ENCODE results near the gene CRYGC. TPM values are rescaled to one million over a fixed set of nuclear protein-coding genes. Genes with fewer than 3 reads are reported as not detected.

Gene CRYGC
- total RNA-seq, 2 experiments from 2014 or later = not detected

- TF ChIP-seq CTCF (IDR thresholded peaks at IDR 0.05) = no peak
Measured at GRCh38 chr2:208146006-208146405, 16.4 kb upstream of the CRYGC start, which contains the start of gene CRYGB. Gene CRYGB, minus strand, starts transcription at chr2:208146158. Its CDS starts 38 bp downstream, at chr2:208146120.

GRCh38 chr2:208142925-208143799 lies 13.5 kb upstream of the CRYGC start:
- H3K9me3 ChIP-seq (ENCODE audit: control insufficient read depth in 1 of 2, insufficient read depth in 1 of 2, low read length in 2 of 2) = peaks cover 0 to 3% of the 10 kb centered on the region in 2 experiments
- no peaks in the 10 kb centered on the region for H3K36me3 ChIP-seq (ENCODE audit: insufficient read depth, low read length)
- Mint-ChIP-seq H3K9me3 (no peaks in the 10 kb centered on the region), H3K4me3 (no peak overlapping the region), H3K4me1 (ENCODE audit: low read depth) (no peaks in the 10 kb centered on the region), H3K36me3 (ENCODE audit: low read depth) (no peaks in the 10 kb centered on the region), H3K27me3 (no peaks in the 10 kb centered on the region), H3K27ac (no peak overlapping the region)
- DNase-seq = no peak
- no peaks in the 10 kb centered on the region for H3K27me3 ChIP-seq (ENCODE audit: control insufficient read depth in 1 of 2, insufficient read depth in 2 of 2, low read length in 2 of 2)
- no peak for TF ChIP-seq CTCF (IDR thresholded peaks at IDR 0.05)
- H3K4me1 ChIP-seq (ENCODE audit: insufficient read depth, low read length) = no peaks in the 10 kb centered on the region
- H3K27ac ChIP-seq (ENCODE audit: low read depth in 1 of 2, low read length in 2 of 2) = no peak overlapping the region
- POLR2A ChIA-PET = interaction anchor here (0.6 kb wide), 1 partner anchor 156 kb away, joined by 3 read pairs; no protein-coding TSS in a partner anchor
- ATAC-seq (ENCODE audit: poor library complexity) = no peak
- intact Hi-C loops (cut with DNase I, micrococcal nuclease) = no loop called here
- CTCF ChIA-PET = no interaction called here
- H3K4me3 ChIP-seq (ENCODE audit: low read length) = no peak overlapping the region

More at GRCh38 chr2:208146006-208146405, 16.4 kb upstream of the CRYGC start, which contains the start of gene CRYGB:
- no peak within 1 kb of the TSS for H3K27ac Mint-ChIP-seq
- no peaks in the 10 kb centered on the region for H3K36me3 Mint-ChIP-seq (ENCODE audit: low read depth)
- intact Hi-C loops (cut with DNase I, micrococcal nuclease) = no loop called here
- Histone ChIP-seq H3K36me3 (ENCODE audit: insufficient read depth, low read length) (no peaks in the 10 kb centered on the region), H3K4me1 (ENCODE audit: insufficient read depth, low read length) (no peaks in the 10 kb centered on the region), H3K27me3 (ENCODE audit: control insufficient read depth in 1 of 2, insufficient read depth in 2 of 2, low read length in 2 of 2) (no peaks in the 10 kb centered on the region), H3K9me3 (ENCODE audit: control insufficient read depth in 1 of 2, insufficient read depth in 1 of 2, low read length in 2 of 2) (no peaks in the 10 kb centered on the region), H3K4me3 (ENCODE audit: low read length) (no peak within 1 kb of the TSS), H3K27ac (ENCODE audit: low read depth in 1 of 2, low read length in 2 of 2) (no peak within 1 kb of the TSS)
- ATAC-seq (ENCODE audit: poor library complexity) = no peak
- no peak for DNase-seq
- peaks cover 3% of the 10 kb centered on the region for H3K9me3 Mint-ChIP-seq
- no peaks in the 10 kb centered on the region for H3K4me1 Mint-ChIP-seq (ENCODE audit: low read depth)
- H3K27me3 Mint-ChIP-seq = no peaks in the 10 kb centered on the region
- POLR2A ChIA-PET = no interaction called here
- CTCF ChIA-PET = no interaction called here
- no peak within 1 kb of the TSS for H3K4me3 Mint-ChIP-seq

GRCh38 chr2:208142240-208142924 lies 12.8 kb upstream of the CRYGC start:
- no peak overlapping the region for H3K27ac ChIP-seq (ENCODE audit: low read depth in 1 of 2, low read length in 2 of 2)
- no peak for DNase-seq
- H3K27me3 ChIP-seq (ENCODE audit: control insufficient read depth in 1 of 2, insufficient read depth in 2 of 2, low read length in 2 of 2) = no peaks in the 10 kb centered on the region
- intact Hi-C loops (cut with DNase I, micrococcal nuclease) = no loop called here
- no peak overlapping the region for H3K4me3 ChIP-seq (ENCODE audit: low read length)
- no peaks in the 10 kb centered on the region for H3K4me1 ChIP-seq (ENCODE audit: insufficient read depth, low read length)
- peaks cover 0 to 3% of the 10 kb centered on the region in 2 experiments for H3K9me3 ChIP-seq (ENCODE audit: control insufficient read depth in 1 of 2, insufficient read depth in 1 of 2, low read length in 2 of 2)
- H3K4me3 Mint-ChIP-seq = no peak overlapping the region
- no peaks in the 10 kb centered on the region for H3K36me3 Mint-ChIP-seq (ENCODE audit: low read depth)
- POLR2A ChIA-PET = no interaction called here
- H3K9me3 Mint-ChIP-seq = no peaks in the 10 kb centered on the region
- H3K27me3 Mint-ChIP-seq = no peaks in the 10 kb centered on the region
- CTCF ChIA-PET = no interaction called here
- ATAC-seq (ENCODE audit: poor library complexity) = no peak
- no peaks in the 10 kb centered on the region for H3K4me1 Mint-ChIP-seq (ENCODE audit: low read depth)
- no peak overlapping the region for H3K27ac Mint-ChIP-seq
- no peaks in the 10 kb centered on the region for H3K36me3 ChIP-seq (ENCODE audit: insufficient read depth, low read length)
- TF ChIP-seq CTCF (IDR thresholded peaks at IDR 0.05) = no peak

Data from CD4-positive, alpha-beta T cell (primary cell).